NCI-H82 (cell line): ENCODE results near the gene ANKRD40.
A peak's percentile ranks its signal among the peaks of the same experiment; 100 is the strongest.
"Not testable (repeated sequence)": the region's sequence is repeated elsewhere in the genome, so short reads cannot be mapped to it uniquely, and the experiment has no call there.

Source experiments
- DNase-seq: peaks from one replicate; lab custom pipeline; 2025; lab: John Stamatoyannopoulos, UW

The ANKRD40 gene

DNA sequence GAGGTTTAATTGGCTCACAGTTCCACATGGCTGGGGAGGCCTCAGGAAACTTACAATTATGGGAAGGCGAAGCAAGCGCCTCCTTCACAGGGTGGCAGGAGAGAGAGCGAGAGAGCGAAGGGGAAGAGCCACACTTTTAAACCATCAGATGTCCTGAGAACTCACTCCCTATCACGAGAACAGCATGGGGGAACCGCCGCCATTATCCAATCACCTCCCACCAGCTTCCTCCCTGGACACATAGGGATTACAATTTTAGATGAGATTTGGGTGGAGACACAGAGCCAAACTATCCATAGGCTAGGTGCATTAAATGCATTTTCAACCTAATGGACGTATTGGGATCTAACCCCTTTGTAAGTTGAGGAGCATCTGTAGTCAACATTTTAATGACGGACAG, 4.9 kb upstream of the ANKRD40 start:
- DNase-seq = no peak

- DNase-seq = peak; percentile 68
Measured at GRCh38 chr17:50710650-50711049, 2.9 kb upstream of the ANKRD40 start.

- DNase-seq = no peak
Measured at GRCh38 chr17:50710025-50710424, 2.3 kb upstream of the ANKRD40 start.

DNA sequence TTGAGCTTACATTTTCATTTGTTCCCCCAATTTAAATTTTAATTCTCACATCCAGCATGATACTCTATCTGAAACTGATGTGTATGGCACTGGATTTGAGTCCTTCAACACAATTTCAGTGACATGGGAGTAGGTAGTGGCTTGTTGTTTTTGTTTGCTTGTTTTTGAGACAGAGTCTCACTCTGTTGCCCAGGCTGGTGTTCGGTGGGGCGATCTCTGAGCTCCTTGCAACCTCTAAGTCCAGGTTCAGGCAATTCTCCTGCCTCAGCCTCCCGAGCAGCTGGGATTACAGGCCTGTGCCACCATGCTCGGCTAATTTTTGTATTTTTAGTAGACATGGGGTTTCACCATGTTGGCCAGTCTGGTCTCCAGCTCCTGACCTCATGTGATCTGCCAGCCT, 1.3 kb upstream of the ANKRD40 start:
- DNase-seq = not testable (repeated sequence)

GRCh38 chr17:50708050-50709000, 611 bp upstream of the ANKRD40 start:
- DNase-seq = peak; percentile 55

DNA sequence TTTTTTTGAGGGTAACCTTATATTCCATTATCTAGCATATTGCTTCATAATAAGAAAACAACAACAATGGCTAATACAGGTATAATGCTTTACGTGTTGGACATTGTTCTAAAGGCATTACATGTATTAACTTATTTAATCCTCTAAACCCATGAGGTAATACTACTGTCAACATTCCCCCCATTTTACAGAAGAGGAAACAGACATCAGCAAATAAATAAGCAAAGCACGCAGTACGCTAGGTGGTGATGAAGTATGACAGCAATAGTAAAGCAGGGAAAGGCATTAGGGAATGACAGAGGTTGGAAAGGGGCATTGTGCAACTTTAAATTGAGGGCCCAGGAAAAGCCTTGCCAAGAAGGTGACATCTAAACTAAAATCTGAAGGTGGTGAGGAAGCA, 4.6 kb downstream of the ANKRD40 start:
- DNase-seq = no peak

DNA sequence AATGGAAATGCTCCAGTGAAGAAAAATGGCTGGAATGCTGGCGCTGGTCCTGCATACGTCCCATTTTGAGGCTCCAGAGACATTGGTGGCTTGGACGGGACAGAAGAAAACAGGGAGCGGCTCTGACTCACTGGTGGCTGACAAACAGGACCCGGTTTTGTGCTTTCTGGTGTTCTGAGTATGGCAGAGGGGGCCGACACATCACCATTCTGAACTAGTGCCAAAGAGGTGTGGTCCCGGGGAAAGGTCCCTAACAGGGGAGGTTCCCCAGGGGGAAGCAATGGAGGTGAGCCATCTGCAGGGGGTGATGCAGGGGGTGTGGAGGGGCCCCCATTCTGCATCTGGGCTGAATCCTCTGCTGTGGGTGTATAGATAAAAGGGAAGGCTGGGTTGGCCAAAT, 8.3 kb downstream of the ANKRD40 start:
- no peak for DNase-seq

GRCh38 chr17:50697663-50698272, 9.9 kb downstream of the ANKRD40 start:
- DNase-seq = no peak

DNA sequence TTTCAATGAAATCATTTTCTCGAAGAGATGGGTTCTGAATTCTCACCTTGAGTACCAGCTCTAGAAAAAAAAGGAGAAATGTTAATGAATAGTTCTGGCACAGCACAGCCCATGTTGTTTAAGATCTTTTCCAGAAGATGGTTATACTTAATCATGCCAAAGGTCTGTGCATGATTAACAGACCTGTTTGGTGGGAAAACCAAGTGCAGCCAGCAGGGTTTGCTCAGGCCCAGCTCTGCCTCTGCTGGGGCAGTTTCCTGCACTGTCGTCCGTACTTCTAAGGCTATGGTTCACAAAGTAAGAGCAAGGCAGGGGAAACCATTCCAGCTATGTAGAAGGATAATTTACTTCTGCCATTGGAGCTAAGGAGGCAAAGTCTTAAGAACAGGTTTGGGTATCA, 10.7 kb downstream of the ANKRD40 start:
- DNase-seq = no peak

GRCh38 chr17:50696365-50696879, 11.3 kb downstream of the ANKRD40 start:
- DNase-seq = no peak

- DNase-seq = no peak
Measured at GRCh38 chr17:50693036-50693682, 14.6 kb downstream of the ANKRD40 start.

DNA sequence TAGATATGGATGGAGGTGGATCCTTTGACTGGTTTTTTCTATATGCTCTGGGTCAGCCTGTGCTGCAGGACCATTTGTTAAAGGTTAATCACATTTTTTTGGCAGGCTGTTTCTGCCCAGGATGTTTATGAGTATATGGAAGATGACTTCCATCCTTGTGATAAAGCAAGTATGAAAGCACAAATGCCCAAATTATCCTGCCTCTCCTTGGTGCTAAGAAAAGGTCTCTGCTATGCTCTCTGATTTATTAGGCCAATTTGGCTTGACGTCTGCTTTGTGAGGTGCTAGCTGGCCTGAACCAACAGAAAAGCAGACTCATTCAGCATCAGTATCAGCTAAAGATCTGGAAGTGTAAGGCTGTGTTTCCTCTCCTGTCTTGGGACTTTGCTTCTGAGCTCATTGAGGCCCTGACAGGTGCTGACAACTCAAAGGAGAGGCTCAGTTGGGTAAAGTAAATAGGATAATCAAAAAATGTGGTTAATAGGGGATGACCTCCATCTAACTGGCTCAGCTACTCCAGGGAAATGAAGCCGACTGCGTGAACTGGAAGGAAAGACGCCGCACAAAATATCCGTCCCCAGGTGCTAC, 15.2 kb downstream of the ANKRD40 start:
- no peak for DNase-seq

- no peak for DNase-seq
Measured at GRCh38 chr17:50691550-50692447, 15.9 kb downstream of the ANKRD40 start.

DNA sequence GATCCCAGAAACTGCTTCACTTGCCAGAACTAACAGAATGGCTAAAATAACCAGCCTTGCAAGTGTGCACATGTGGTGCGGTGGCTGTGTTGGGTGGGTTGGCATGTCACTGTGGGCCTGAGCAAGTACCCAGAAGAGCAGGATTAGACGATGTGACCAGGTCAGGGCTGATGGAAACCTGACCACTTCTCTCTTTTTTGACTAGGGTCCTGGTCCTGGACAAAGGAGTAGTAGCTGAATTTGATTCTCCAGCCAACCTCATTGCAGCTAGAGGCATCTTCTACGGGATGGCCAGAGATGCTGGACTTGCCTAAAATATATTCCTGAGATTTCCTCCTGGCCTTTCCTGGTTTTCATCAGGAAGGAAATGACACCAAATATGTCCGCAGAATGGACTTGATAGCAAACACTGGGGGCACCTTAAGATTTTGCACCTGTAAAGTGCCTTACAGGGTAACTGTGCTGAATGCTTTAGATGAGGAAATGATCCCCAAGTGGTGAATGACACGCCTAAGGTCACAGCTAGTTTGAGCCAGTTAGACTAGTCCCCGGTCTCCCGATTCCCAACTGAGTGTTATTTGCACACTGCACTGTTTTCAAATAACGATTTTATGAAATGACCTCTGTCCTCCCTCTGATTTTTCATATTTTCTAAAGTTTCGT, 16.7 kb downstream of the ANKRD40 start:
- DNase-seq = no peak

- DNase-seq = peak; percentile 44
Measured at GRCh38 chr17:50689956-50690886, 17.5 kb downstream of the ANKRD40 start.

- DNase-seq = peak; percentile 72
Measured at GRCh38 chr17:50689251-50689650, 18.5 kb downstream of the ANKRD40 start.

DNA sequence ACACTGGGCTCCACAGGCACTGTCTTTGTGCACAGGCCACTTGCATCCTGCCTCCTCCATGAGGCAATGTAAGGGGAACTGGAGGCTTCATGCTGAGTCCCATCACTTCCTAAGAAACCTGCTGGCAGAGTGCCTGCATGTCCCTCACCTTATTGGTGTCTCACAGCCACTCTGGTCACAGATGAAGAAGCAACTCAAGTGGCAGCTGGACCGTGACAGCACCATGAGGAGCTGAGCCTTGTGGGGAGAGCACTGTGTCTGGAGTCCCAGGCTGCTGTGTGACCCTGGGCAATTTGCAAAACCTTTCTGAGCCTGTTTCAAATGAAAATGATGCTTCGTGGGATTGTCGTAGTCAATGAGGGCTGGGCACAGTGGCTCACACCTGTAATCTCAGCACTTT, 19.5 kb downstream of the ANKRD40 start:
- DNase-seq = no peak

GRCh38 chr17:50687200-50688066, 20.3 kb downstream of the ANKRD40 start:
- DNase-seq = no peak
